Right renal pelvis (tissue), 4 donors: ENCODE measurements around the gene ARHGAP10. TPM values are rescaled to one million over a fixed set of nuclear protein-coding genes. Genes with fewer than 3 reads are reported as not detected.

Experiments used
- DNase-seq, 4 donors: peaks; one replicate each; pipeline ENCODE4 v3.0.0-alpha.2; 2013; ENCODE audit warnings: low read depth in 4 of 4, low spot score in 3 of 4, missing footprints in 1 of 4
- polyA plus RNA-seq, 4 donors: library from polyadenylated mRNA; unstranded; fragments of 120-200 nt; gene quantifications; one replicate each; pipeline ENCODE4 v1.2.1, GENCODE V29; 2013; ENCODE audit not compliant: insufficient read length in 4 of 4

ARHGAP10 gene, protein sequence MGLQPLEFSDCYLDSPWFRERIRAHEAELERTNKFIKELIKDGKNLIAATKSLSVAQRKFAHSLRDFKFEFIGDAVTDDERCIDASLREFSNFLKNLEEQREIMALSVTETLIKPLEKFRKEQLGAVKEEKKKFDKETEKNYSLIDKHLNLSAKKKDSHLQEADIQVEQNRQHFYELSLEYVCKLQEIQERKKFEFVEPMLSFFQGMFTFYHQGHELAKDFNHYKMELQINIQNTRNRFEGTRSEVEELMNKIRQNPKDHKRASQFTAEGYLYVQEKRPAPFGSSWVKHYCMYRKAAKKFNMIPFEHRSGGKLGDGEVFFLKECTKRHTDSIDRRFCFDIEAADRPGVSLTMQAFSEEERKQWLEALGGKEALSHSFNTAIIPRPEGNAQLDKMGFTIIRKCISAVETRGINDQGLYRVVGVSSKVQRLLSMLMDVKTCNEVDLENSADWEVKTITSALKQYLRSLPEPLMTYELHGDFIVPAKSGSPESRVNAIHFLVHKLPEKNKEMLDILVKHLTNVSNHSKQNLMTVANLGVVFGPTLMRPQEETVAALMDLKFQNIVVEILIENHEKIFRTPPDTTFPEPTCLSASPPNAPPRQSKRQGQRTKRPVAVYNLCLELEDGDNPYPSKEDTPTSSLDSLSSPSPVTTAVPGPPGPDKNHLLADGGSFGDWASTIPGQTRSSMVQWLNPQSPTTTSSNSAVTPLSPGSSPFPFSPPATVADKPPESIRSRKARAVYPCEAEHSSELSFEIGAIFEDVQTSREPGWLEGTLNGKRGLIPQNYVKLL
- polyA plus RNA-seq, result 10 to 100 TPM; 19.2 to 21.2 (median 19.8) TPM

DNA sequence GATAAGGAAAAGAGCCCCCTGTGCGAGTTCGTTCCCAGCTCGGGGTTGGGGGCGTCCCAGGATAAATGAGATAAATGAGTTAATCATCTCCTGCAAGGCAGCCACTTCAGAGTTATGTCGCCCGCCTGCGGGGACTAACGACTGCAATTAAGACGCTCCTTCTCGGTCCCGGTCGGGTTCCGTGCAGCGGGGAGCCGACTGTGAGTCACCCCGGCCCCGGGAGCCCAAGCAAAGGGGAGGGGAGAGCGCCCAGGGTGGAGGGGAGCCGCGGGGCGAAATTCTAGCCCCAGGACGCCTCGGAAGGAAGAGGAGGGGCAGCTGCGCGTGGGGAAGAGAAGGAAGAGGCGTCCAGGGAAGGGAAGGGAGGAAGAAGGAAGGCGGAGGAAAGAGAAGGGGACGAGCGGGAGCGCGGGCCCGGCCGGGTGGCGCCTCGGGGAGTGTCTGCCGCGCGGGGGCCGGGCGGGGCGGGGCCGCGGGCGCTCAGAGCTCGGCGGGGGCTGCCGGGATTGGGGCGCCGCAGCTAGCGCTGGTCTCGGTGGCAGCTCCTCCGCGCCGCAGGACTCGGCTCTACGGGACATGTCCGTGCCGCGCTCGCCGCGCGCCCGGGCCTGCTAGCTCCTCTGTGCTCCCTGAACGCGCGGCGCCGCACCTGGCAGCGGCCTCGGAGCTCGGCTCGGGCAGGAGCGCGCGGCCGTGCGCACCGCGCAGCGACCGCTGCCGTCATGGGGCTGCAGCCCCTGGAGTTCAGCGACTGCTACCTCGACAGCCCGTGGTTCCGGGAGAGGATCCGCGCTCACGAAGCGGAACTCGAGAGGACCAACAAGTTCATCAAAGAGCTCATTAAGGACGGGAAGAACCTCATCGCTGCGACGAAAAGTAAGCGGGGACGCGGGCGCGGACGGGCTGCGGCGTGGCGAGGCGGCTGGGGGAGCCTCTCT, at the start of gene ARHGAP10:
Gene ARHGAP10 (plus strand): TSS at position 509 of the 938 bp plus-strand sequence. CDS start 214 bp downstream, at position 723.
- peak in 2 of 4 donors; percentile 43 to 60 for DNase-seq

DNA sequence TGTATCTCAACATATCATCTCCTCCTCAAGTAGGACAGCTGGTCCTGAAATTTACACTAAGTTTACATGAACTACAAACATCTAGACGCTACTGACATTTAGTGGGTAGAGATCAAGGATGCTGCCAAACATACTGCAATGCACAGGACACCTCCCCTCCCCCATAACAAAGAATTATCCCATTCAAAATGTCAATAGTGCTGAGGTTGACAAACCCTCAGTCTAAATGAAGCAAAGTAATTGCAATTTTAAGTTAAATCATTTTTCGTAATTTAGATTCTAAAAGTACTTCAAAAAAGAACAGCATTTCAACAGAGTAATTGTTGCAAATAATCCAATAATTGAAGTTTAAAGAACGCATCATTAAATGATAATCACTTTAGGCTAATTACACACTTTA, 49.1 kb upstream of the ARHGAP10 start:
- no peak for DNase-seq

DNA sequence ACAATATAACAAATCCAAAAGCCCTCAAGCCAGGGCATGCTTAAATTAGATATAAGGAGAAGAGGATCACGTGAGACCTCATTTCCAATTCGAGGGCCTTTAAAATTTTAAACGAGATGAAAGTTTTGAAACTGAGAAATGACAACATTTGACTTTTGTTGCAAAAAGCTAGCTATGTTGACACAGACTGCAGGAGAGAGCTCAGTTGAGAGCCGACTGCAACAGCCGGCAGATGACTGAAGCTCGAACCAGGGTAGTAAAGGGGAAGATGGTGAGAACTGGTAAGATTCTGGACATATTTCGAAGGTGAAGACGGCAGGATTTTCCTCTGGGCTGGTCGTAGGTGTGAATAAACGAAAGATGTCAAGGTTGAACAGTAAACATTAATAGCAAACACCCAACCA, 48.7 kb upstream of the ARHGAP10 start:
- peak in 1 of 4 donors; percentile 8 for DNase-seq

DNA sequence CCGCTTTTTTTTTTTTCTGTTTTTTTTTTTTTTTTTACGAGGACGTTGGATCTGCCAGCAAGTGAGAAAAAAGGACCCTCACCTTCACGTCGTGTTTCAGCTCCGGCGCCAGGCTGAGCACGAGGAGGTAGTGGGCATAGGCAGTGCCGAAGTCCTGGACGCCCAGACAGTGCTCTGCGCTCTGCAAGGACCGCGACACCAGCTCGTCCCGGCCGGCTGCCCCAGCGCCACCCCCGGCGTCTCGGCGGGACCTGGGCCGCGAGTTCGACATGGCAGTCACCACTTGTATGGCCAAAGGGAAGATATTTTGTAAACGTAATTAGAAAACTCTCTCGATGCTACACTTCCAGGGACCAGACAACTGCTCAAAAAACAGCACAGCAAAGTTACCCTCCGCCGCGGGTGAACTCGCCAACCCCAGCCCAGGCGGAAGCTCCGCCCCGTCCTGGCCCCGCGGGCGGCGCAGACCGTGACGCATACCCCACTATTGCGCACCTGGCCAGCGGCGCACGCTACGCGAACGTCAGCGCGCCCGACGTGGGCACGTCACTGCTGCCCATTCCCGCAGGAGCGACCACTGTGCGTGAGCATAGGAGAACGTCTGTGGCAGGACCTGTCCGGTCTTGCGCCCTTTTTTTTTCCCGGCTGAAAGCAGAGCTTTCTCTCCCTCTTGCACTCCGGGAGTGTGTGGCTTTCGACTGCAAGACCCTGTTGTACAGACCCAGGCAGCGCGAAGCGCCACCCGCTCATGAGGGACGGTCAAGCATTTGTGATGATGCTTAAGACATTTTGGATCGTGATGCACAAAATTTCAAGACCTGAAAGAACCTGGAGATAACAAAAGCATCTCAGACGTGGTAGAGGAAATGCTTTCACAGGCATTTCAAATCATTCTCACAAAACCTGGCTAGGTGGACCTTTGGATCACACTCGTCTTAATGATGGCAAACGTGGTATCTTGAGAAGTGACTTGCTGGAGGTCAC, 47.9 kb upstream of the ARHGAP10 start, which contains the start of gene PRMT9:
Gene PRMT9 (minus strand): TSS at position 447 of the 984 bp plus-strand sequence. CDS start 176 bp downstream, at position 271.
- DNase-seq, result peak; percentile 77 to 86 (median 80)

DNA sequence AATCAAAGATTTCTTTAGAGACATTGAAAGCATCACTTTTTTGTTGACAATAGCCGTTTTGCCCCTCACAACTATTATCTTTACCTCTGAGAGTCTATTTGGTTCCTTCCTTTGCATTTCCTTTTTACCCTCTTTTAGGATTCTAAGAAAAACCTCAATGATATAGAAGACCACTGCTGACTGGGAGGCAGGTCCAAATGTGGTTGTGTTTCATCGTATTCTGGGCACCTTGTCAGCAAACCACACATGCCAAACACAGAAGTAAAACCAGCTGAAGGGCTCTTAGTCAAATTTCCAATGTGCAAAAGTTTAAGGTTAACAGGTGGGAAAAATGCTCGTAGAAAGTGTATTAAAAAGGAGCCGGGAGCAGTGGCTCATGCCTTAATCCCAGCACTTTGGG, 42.8 kb upstream of the ARHGAP10 start:
- DNase-seq, result no peak

DNA sequence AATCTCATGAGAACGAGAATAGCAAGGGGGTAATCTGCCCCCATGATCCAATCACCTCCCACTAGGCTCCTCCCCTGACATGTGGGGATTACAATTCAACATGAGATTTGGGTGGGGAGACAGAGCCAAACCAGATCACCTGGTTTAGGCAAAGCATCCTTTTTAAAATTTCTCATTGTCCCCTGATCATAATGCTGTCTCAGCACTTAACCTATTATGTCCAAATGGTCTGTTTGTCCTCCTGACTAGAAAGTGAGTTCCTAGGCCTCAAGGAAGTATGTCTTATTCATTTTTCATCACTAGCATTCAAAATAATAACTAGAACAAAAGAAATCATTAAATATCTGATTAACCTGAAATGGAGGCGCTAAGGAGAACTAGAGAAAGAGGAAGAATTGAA, 40.1 kb upstream of the ARHGAP10 start:
- no peak for DNase-seq

DNA sequence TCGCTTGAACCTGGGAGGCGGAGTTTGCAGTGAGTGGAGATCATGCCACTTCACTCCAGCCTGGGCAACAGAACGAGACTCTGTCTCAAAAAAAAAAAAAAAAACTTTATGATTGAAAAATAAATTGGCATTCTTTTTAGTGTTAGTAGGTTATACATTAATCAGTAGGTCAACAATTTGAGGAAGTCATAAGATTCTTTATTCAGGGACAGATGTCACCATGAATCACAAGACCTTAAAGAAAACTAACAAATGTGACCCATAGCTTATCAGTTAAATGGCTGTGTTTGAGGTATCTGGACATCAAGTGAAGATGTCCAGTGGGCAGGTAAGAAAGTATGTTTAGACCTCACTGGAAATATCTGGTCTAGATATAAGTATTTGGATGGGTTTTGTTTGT, 38.7 kb upstream of the ARHGAP10 start:
- DNase-seq, result no peak

DNA sequence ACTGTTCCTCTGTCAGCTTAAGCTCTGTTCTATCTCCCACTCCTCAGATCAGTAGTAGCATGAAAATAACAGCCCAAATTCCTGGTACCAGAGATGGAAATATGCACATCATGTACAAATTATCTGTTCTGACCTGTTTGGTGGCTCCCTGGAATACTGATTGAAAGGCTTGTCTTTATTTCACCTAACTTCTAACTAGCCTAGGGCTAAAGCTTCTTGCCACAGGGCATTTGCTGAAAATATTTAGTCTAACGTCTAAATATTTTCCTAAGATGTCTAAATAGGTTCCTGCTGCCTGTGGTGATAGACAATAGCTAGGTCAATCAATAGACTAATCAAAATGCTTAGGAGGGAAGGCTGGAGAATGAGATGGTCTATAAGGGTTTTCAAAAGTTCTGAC, 35.0 kb upstream of the ARHGAP10 start:
- DNase-seq, result no peak

DNA sequence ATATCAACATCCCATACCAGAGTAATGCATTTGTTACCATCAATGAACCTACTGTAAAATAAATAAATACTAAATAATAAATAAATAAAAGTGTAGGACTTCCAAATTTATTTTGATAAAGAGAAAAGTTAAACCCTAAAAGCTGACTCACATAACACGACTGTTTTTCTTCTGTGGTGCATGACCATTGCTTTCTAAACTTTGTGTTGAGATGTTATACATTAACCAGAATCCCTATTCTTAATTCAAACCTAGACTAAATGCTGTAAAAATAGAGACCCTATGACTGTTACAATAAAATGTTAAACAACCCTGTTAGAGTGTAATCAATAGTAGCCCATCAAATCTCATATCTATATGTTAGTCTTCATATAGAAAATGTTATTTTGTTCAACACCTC, 27.0 kb upstream of the ARHGAP10 start:
- no peak for DNase-seq

DNA sequence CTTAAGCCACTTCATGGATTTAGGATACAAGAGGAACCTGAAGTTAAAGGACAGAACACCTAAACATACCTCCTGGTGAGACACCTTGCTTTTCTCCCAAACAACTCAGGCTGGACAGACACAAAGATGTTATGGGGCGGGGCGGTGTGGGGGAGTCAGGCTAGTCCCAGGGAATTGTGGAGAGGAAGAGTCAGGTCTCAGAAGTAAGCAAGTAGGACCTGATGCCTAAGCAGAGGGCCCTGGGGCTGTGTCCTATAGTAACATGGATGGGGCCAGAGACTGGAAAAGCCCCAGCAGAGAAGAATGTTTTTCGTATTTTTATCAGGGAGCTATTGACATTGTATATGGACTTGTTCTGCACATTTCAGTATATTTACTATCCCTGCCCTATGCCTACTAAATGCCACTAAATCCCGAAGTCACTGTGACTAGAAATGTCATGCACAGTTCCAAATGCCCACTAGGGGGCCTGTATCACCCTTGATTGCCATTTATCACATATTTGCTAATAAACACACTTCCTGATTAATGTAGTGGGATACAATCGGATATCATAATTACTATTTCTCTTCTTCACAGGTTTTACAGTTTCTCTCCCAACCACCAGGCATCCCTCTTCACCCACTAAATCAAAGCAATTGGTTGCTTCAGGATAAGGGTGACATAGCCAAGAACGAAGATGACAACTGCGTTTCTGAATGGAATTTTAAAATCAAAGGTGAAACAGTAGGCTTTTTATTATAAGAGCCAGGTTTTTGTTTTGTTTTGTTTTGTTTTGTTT, 23.8 kb upstream of the ARHGAP10 start:
- DNase-seq, result no peak

DNA sequence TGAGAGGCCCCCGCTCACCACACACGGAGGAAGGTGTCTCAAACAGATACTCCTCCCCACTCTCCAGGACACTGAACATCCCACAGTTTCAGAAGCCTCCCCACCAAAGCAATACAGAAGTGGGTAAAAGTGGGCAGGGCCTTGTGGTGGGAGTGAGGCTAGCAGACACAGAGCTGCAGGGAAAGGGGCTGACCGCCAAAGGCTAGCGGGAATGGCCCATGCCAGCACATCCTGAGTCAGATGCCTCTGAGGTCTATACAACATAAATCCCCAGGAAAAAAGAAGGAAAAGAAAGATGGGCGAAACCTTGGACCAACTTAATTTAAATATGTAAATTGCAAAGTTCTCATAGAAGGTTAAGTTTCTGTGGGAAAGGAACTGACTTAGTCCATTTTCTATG, 21.9 kb upstream of the ARHGAP10 start:
- DNase-seq, result no peak

DNA sequence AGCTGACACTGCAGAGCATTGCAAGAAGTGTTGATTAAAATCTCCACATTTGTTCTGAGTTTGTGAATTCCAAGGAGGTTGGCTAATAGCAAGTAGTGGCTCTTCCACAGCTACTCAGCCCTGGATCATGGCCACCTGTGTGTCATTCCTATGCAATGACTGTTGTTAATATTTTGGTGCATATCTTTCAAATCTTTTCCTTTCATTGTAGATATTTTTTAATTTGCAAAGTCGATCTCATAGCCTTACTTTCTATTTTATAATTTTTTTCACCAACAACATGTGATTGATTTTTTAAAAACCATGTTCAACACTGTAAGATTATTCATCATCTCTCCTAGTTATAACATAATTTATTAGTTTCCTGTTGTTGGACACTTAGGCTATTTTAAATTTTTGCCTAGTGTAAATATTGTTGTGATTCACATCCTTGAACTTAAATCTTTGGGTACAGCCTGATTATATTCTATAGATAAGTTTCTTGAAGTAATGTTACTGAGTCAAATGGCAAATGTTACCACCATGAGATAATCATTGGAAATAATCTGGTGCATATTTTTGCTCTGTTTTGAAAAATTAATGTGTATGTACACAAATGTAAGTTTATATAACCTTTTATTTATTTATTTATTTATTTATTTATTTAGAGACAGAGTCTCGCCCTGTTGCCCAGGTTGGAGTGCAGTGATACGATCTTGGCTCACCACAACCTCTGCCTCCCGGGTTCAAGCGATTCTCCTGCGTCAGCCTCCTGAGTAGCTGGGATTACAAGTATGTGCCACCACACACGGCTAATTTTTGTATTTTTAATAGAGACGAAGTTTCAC, 17.1 kb upstream of the ARHGAP10 start:
- no peak for DNase-seq

DNA sequence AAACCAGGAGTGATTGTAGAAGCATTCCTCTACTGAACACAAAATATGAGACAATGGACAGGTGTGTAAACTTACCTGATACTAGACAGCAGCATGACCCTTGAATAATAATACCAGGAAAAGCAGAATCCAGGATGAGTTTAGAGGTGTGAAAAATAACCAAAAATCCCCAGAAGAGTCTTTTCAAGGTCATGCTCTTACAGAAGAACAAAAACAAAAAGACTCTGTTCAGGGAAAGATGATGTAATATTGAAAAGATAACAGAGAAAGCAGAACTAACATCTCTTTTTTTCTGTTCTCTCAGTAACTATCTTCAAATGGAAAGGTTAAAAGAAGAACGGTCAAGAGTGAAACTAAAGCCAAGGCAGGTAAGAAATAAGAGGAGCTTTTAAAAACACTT, 14.0 kb upstream of the ARHGAP10 start:
- no peak for DNase-seq

DNA sequence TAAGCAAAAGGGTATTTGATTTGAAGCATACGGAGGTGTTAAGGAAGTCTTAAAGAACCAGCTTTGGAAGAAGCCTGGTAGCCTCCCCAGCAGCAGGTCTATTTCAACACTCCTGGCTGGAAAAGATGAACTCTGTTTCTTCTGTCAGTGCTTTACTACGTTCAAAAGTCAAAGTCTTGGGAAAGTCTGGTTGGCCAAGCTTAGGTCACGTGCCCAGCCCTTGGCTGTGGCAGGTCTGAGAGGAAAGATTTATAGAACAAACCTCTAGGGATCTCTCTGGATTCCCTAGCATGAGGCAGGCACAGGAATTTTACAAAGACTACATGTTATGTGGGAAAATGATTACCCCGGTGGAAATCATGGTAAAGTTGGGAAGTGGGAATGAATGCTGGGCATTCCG, 8.6 kb upstream of the ARHGAP10 start:
- no peak for DNase-seq

DNA sequence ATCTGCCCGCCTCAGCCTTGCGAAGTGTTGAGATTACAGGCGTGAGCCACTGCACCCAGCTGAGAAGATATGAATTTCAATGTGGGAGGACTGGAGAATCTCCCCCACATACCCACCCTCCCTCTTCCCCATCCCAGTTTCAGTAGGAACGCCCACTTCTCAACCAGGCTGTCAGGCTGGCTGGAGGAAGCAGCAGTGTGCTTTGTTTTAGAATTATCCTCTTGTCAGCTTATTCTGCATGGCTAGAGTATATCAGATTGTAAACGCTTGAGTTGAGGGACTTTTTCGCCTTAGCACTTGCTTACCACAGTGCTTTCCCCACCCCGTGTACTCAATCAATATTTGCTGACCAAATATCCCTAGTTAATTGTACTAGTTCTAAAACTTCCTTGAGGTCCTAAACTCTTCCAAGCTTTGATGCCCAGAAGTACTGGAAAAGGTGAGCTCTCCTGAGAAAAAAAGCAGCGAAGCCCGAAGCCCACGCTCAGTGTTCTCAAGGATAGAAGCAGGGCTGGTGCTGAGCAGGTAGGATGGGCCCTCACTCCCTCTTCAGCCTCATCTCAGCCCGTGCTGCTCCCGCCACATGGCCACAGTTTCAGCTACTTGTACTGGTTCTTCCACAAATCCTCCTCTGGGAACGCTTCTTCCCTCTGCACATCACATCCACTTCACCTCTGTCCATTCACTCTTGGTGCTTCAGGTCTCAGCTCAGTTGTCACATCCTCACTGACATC, 7.3 kb upstream of the ARHGAP10 start:
- no peak for DNase-seq

DNA sequence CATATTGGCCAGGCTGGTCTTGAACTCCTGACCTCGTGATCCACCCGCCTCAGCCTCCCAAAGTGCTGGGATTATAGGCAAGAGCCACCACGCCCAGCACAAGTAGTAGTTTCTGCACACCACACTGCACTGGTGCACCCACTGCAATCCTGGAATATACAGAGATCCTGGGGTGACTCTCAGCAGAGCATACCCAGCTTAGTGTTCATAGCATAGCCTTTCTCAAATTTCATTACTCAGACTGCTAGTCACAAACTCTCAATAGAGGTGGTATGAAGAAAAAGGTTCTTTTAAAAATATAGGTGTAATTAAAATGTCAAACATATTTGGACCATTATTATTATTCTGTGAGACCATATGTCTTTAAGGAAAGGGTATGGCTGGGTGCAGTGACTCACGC, 6.2 kb upstream of the ARHGAP10 start:
- DNase-seq, result no peak

DNA sequence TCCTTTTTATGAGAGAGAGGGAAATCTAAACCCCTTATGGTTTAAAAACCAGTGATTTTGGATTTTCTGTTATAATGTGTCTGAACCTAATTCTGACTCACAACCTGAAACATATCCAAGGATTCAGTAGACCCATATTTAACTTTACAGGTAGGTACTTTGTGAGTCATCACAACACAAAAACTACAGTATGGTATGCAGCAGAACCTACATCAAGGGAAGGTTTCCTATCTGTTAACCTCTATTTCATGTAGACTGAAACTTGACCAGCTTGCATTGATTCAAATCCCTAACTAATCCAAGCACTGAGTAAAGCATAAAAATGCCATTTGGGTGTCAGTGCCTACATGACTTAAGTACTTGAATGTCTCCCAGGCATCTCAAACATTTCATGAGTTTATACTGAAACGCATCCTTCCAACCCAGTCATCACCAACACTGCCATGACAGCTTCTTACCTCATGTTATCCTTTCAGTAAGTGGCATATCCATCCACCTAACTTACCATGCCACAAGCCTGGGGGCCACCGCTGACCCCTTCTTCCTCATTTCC, 4.3 kb upstream of the ARHGAP10 start:
- no peak for DNase-seq
